ENCODE results near the gene TRIM71.

The TRIM71 gene

DNA sequence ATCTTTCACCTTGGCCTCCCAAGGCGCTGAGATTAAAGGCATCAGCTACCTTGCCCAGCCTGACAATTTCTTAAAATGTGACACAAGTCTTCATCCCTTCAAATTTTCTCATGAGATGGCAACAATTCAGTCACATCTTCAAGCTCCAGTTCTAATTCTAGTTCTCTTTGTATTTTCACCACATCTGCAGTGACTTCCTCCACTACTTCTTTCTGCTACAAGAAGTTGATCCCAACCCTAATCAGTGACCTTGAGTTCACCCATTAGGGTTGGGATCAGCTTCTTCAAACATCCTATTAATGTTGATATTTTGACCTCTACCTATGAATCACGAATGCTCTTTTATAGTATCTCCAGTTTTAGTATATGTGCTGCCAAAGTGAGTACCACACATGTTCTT lies 59.8 kb downstream of the TRIM71 start:
- TF ChIP-seq CTCF (IDR thresholded peaks at IDR 0.05; ENCODE audit: low read depth, low read length) = no peak
- DNase-seq (ENCODE audit: extremely low read depth, low read depth) = no peak

DNA sequence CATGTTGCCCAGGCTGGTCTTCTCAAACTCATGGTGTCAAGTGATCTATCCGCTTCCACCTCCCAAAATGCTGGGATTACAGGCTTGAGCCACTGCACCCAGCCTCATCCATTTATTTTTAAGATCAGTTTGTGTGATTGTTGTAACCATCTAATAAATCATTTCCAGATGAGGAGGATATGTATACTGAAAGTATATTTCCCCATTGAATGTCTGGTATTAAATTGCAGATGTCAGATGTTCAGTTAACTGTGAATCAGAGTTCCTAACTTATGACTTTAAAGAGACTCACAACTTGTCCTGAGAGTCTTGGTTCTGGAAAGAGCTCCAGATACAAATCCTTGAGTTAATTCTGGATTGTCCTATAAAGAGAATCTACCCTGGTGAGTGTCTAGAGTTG lies 62.4 kb downstream of the TRIM71 start:
- DNase-seq (ENCODE audit: extremely low read depth, low read depth) = no peak
- no peak for TF ChIP-seq CTCF (IDR thresholded peaks at IDR 0.05; ENCODE audit: low read depth, low read length)

DNA sequence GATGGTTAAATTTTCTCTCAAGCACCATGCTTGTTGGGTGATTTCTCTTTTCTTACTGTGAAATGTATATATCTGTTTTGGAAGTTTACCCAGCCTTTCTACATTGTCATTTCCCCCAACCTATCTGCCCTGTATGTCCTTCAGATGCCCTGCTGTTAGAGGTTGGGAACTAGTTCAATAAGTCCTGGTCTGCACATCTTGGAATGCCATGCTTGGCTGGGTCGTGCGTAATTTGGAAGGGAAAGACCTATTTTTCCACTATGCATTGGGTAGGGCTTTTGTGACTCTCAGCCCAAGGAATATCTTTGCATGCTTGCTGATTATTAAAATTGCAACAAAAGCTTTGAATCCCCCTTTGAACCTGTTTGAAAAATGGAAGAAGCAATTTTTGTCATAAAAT lies 63.8 kb downstream of the TRIM71 start:
- no peak for TF ChIP-seq CTCF (IDR thresholded peaks at IDR 0.05; ENCODE audit: low read depth, low read length)
- DNase-seq (ENCODE audit: extremely low read depth, low read depth) = no peak

DNA sequence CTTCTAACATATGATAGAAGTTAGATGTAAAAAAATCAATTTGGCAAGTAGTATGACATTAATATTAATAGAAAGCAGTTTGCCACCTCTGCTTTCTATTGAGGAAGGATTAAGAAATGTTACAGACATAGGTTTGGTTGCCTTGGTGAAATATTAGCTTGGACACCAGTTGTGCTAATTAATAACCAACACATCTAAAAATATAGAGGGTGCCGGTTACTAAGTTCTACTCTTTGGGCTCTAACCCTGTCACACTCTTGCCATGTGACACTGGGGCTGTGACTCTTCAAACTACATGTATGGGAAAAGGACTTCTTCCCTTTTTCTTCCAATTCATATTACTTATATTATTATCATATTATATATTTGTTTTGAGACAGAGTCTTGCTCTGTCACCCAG lies 64.4 kb downstream of the TRIM71 start:
- no peak for DNase-seq (ENCODE audit: extremely low read depth, low read depth)
- TF ChIP-seq CTCF (IDR thresholded peaks at IDR 0.05; ENCODE audit: low read depth, low read length) = no peak

DNA sequence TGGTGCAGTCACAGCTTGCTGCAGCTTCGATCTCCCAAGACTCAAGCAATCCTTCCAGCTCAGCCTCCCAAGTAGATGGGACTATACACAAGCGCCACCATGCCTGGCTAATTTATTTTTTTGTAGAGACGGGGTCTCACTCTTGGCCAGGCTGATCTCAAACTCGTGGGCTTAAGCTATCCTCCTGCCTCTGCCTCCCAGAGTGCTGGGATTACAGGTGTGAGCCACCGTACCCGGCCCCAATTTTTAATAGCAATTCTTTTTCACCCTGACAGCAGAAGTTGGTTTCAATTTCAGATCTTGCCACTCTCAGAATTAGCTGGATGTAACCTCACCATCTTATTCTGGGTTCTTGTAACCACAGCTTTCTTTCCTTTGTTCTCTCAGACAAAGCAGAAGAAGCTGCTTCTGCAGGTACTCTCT lies 64.8 kb downstream of the TRIM71 start:
- no peak for TF ChIP-seq CTCF (IDR thresholded peaks at IDR 0.05; ENCODE audit: low read depth, low read length)
- no peak for DNase-seq (ENCODE audit: extremely low read depth, low read depth)

GRCh38 chr3:32883817-32884216 lies 66.0 kb downstream of the TRIM71 start:
- no peak for TF ChIP-seq CTCF (IDR thresholded peaks at IDR 0.05; ENCODE audit: low read depth, low read length)
- no peak for DNase-seq (ENCODE audit: extremely low read depth, low read depth)

DNA sequence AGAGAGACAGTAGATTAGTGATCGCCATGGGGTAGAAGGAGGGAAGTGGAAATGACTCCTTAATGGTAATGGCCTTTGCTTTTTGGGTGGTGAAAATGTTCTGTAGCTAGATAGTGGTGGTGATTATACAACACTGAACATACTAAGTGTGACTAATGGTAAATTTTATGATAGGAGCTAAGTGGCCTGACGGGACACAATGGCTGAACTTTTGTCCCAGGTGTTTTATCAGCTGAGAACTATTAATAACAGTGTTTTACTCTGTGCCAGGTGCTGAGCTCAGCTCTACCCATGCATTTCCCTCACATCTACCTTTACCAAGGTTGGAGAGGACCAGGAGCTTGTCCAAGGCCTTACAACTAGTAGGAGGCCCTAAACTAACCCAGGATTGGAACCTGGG lies 66.8 kb downstream of the TRIM71 start:
- no peak for TF ChIP-seq CTCF (IDR thresholded peaks at IDR 0.05; ENCODE audit: low read depth, low read length)
- DNase-seq (ENCODE audit: extremely low read depth, low read depth) = no peak
